Measurements from ENCODE around the gene CYB5R3.
"Not testable (repeated sequence)": the region's sequence is repeated elsewhere in the genome, so short reads cannot be mapped to it uniquely, and the experiment has no call there.

The CYB5R3 gene

GRCh38 chr22:42608823-42609361 lies 40.3 kb downstream of the CYB5R3 start:
- DNase-seq (ENCODE audit: low read depth in 2 of 2): peak; percentile 61 to 64
- no peak for TF ChIP-seq CTCF (IDR thresholded peaks at IDR 0.05; ENCODE audit: low read depth, low read length)
- no peak overlapping the region for H3K4me3 ChIP-seq (replicated peaks in 1 of 2; ENCODE audit: low read depth in 2 of 2, low read length in 2 of 2)

GRCh38 chr22:42608136-42608822 lies 40.9 kb downstream of the CYB5R3 start:
- H3K4me3 ChIP-seq (replicated peaks in 1 of 2; ENCODE audit: low read depth in 2 of 2, low read length in 2 of 2): no peak overlapping the region
- TF ChIP-seq CTCF (IDR thresholded peaks at IDR 0.05; ENCODE audit: low read depth, low read length): no peak
- peak in 1 of 2 donors; percentile 13 for DNase-seq (ENCODE audit: low read depth in 2 of 2)

GRCh38 chr22:42607641-42608040 lies 41.6 kb downstream of the CYB5R3 start:
- not testable (repeated sequence) for H3K4me3 ChIP-seq (replicated peaks in 1 of 2; ENCODE audit: low read depth in 2 of 2, low read length in 2 of 2); DNase-seq (ENCODE audit: low read depth in 2 of 2)

- no peak overlapping the region for H3K4me3 ChIP-seq (replicated peaks in 1 of 2; ENCODE audit: low read depth in 2 of 2, low read length in 2 of 2)
- no peak for TF ChIP-seq CTCF (IDR thresholded peaks at IDR 0.05; ENCODE audit: low read depth, low read length)
- peak in 1 of 2 donors; percentile 53 for DNase-seq (ENCODE audit: low read depth in 2 of 2)
These were observed 44.8 kb downstream of the CYB5R3 start for GRCh38 chr22:42604403-42604802.

- no peak for DNase-seq (ENCODE audit: low read depth in 2 of 2)
- H3K4me3 ChIP-seq (replicated peaks in 1 of 2; ENCODE audit: low read depth in 2 of 2, low read length in 2 of 2): no peak overlapping the region
- TF ChIP-seq CTCF (IDR thresholded peaks at IDR 0.05; ENCODE audit: low read depth, low read length): no peak
These were observed 45.8 kb downstream of the CYB5R3 start for GRCh38 chr22:42603427-42603826.

- DNase-seq (ENCODE audit: low read depth in 2 of 2): no peak
- no peak overlapping the region for H3K4me3 ChIP-seq (replicated peaks in 1 of 2; ENCODE audit: low read depth in 2 of 2, low read length in 2 of 2)
- TF ChIP-seq CTCF (IDR thresholded peaks at IDR 0.05; ENCODE audit: low read depth, low read length): no peak
These were observed 46.7 kb downstream of the CYB5R3 start for GRCh38 chr22:42602470-42602869.

GRCh38 chr22:42601879-42602465 lies 47.2 kb downstream of the CYB5R3 start:
- no peak for TF ChIP-seq CTCF (IDR thresholded peaks at IDR 0.05; ENCODE audit: low read depth, low read length)
- DNase-seq (ENCODE audit: low read depth in 2 of 2): no peak
- H3K4me3 ChIP-seq (replicated peaks in 1 of 2; ENCODE audit: low read depth in 2 of 2, low read length in 2 of 2): no peak overlapping the region

Data from cardiac fibroblast (primary cell).